GM23248 (cell line): Measurements from ENCODE around the gene NAGS.

Source experiments
- EZH2 ChIP-seq: fragments of 200-600 bp; sonication (generic); IDR thresholded peaks from 2 replicates; pipeline ENCODE4 v1.6.1; 2018; ENCODE audit warnings: antibody characterized with exemption, mild to moderate bottlenecking; ENCODE audit not compliant: insufficient read depth, poor library complexity, severe bottlenecking
- EZH2phosphoT487 ChIP-seq: fragments of 200-600 bp; sonication (generic); IDR thresholded peaks from 2 replicates; pipeline ENCODE4 v1.6.1; 2018; ENCODE audit warnings: antibody characterized with exemption, moderate library complexity, mild to moderate bottlenecking, low read depth; ENCODE audit not compliant: insufficient read depth

DNA sequence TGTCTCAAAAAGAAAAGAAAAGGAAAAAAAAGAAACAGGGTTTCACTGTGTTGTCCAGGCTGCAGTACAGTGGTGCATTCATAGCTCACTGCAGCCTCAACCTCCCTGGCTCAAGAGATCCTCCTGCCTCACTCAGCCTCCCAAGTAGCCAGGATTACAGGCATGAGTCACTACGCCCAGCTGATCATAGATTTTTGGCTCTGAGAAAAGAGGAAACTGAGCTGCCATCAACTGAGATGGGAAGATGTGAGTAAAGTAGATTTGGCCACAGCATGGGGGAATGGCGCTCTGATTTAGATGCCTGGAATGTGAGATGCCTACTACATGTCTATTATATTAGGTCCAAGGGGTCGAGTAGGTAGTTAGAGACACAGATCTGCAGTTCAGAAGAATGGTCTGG is 5.9 kb upstream of the NAGS start:
- TF ChIP-seq EZH2 = no peak
- no peak for TF ChIP-seq EZH2phosphoT487
